ENCODE results near the gene GP1BA.
A peak's percentile ranks its signal among the peaks of the same experiment; 100 is the strongest.

Gene GP1BA

DNA sequence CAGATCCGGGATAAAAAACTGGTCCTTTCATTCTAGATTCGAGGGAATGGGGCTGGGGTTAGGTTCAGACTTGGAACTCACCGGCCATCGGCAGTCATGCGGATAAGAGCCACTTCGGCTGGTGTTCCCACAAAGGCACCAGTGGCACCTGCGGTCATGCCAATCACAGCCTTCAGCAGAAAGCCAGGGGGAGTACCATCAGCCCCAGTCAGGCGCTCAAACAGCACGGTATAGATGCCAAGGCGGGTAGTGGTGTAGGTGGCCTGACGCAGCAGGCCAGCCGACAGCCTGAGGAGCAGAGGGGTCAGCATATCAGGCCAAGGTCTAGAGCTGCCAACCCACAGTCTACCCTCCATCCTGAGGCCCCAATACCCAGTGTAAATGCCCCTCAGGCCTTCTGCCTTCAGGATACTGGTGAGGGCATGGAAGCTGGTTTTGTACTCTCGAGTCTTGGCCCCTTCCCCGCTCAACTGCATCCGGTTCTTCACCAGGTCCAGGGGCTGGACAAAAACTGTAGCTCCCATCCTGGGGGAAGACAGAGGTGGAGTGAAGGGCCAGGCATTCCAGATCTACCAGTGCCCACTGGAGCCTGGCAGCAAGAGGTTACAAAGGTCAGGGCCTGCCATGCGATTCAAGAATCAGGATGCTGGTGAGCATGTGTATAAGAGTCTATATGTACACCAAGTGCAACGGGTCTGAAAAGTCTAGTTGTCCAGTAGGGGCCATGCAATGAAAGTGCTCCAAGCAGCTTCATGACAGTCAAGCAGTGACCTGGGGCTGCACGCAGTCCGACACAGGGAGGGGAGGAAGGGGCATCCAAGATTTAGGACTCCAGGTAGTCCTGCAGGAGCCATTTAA lies 6.8 kb downstream of the GP1BA start:
- no peak for DNase-seq

DNA sequence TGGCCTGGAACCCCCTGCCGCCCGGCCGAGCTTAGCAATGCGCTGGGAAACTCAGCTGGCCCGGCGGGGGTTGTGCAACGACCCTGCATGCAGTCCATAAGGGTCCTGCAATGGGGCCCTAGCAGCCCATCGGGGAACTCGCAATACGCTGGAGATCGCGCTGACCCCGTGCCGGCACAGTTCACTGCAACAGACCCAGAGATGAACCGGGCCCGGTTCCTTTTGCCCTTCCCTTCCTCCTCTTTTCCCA lies 7.4 kb downstream of the GP1BA start:
- no peak for DNase-seq

DNA sequence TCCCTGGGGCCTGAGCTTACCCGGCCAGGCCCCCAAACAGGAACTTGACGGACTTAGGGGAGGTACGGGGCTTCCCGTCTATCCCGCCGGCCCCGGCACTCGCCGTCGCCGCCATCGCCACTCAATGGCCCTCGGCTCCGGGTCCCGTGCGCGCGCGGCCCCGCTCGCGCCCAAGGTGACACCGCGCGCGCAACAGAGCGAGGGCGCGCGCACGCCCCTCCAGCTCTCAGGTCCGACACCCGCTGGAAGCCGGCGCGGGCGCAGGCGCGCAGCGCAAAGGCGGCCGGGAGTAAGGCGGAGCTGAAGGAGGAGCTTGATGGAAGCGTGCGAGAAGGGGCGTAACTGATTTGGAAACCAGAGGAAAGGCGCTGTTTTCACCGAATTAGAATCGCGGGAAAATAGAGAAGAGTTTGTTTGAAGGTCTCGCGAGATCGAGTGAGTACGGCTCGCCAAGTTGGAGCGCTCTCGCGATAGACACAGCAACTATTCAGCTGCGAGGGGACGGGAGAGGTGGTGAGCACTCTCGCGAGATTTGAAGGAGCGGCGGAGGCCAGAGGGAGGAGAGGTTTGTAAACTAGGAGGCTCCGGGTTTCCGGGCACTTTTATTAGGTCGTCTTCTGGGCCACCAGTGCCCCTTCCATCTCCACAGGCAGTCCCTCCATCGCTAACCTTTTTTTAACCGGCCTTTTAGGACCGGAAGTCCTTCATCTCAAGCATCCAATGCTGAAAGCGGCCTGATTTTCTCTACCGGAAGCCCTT lies 7.9 kb downstream of the GP1BA start, which contains the start of the genes RNF167 and SLC25A11:
RNF167 (plus strand) TSS at position 473 of the 759 bp plus-strand sequence. CDS start 642 bp downstream, outside the sequence.
SLC25A11 (minus strand) TSS at position 251 of the 759 bp plus-strand sequence; CDS start at position 115, 136 bp downstream.
- DNase-seq = peak; percentile 99

DNA sequence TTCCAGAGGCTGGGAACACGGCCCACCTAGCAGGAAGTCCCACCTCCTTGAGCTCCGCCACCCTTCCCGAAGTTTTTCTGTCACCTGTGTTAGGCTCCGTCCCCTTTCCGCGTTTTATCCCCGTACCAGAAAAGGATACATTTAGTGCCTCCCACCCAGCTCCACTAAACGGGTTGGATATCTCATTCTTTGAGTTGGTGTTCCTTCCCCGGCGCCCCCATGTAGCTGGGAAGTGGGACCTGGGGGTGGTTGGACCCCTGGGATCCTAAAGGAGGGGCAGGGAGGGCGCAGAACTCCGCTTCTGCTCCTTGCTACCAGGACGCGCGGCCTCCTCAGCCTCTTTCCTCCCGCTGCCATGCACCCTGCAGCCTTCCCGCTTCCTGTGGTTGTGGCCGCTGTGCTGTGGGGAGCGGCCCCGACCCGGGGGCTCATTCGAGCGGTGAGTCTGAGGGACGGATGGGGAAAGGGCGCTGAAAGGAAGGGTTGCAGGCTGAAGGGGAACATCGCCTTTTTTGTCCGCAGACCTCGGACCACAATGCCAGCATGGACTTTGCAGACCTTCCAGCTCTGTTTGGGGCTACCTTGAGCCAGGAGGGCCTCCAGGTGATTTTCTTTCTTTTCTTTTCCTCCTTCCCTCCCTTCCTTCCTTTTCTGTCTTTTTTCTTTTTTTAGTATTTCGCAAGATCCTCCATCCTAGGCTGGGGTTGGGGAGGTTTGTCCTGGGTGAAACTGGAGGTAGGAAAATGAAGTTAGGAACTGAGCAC lies 8.7 kb downstream of the GP1BA start:
- DNase-seq = peak; percentile 17

DNA sequence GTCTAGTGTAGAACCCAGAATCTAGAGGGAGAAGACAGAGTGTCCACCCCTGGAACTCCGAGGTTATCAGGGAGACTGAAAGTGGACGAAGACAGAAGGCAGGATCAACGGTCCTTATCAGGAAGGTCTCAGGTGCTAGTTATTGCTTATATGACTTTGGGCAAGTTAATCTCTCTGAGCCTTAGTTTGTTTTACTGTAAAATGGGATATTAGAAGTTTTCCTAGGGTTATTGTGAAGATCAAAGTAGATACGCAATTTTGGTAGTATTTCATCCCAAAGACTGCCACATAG lies 9.2 kb downstream of the GP1BA start:
- no peak for DNase-seq

DNA sequence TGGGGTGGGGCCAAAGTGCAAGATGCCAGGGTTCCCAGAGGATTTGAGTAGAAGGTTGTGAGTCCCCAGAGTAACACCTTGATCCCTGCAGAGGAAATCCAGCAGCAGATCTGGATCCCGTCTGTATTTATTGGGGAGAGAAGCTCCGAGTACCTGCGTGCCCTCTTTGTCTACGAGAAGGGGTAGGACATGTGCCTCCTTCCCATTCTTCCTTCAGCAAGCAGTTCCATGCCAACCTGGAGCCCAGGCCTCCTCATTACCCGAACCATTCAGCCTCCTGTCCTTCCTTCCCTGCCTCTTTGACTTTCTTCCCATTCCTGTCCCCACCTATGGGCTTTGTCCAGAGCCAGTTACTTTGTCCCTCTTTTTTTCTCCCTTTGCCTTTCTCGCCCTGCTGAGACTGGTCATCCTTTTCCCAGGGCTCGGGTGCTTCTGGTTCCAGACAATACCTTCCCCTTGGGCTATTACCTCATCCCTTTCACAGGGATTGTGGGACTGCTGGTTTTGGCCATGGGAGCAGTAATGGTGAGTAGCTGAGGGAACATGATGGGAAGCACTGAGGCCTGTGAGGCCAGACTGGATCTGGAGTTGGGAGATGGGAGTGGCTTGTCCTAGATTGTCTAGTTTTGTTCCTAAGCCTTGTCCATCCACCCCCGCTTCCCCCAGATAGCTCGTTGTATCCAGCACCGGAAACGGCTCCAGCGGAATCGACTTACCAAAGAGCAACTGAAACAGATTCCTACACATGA lies 10.9 kb downstream of the GP1BA start:
- DNase-seq = no peak

DNA sequence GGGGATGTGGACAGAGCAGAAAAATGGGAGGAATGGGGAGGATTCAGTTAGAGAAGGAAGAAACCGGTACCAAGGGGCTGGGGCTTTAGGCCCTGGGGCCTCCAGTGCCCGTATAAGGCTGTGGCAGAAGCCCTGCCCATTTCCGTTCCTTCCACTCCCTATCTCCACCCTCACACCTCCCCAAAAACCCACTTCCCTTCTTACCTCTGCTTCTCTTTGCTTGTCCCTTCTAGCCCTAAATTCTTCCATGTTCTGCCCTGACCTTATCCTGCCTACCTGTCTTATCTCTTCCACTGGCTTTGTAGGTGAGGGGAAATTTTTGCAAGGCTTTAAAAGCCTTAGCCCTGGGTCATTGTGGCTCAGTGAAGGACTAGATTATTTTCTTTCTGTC lies 12.1 kb downstream of the GP1BA start:
- peak; percentile 21 for DNase-seq

DNA sequence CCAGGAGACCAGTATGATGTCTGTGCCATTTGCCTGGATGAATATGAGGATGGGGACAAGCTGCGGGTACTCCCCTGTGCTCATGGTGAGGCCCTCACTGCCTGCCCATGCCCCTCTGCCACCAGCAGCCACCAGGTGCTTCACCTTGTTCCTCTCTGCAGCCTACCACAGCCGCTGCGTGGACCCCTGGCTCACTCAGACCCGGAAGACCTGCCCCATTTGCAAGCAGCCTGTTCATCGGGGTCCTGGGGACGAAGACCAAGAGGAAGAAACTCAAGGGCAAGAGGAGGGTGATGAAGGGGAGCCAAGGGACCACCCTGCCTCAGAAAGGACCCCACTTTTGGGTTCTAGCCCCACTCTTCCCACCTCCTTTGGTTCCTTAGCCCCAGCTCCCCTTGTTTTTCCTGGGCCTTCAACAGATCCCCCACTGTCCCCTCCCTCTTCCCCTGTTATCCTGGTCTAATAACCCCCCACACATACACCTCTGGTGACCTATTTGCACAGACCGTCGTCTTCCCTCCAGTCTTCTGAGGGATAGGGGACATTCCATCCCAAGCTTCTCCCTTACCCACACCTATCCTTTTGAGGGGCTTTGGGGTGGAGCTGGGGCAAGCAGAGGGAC lies 12.6 kb downstream of the GP1BA start:
- DNase-seq = no peak

DNA sequence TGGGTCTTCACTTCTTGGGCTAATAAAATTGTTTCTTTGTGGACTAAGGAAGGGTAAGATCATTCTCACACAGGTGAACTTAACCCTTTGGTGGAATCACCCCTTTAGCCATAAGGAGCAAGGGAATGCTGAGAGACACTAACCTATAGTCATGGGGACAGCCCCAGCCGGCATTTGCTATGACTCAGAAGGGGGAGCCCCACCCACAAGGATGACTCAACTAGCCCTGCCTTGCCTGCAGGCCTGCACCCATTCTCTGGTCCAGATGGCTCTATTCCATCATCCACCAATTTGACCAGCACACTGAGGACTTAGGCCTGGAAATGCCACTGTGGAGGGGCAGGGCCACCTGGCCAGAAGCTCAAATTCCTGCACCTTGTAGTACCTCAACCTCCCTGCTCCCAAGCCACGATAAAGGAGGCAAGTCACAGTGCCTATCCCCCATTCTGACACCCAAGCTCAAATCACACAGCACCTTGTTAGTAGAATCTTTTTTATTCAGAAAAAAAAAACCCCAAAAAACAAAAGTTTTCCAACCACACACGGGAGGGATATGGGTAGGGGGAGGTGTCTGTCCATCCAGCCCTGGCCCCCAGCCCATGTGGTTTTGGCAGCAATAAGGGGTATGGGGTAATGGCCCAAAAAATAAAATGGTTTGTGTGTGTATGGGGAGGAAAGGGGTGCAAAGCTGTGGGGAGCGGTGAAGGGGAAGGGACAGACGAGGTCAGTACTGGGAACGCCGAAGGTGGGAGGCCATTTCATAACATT lies 13.3 kb downstream of the GP1BA start:
- DNase-seq = peak; percentile 86

DNA sequence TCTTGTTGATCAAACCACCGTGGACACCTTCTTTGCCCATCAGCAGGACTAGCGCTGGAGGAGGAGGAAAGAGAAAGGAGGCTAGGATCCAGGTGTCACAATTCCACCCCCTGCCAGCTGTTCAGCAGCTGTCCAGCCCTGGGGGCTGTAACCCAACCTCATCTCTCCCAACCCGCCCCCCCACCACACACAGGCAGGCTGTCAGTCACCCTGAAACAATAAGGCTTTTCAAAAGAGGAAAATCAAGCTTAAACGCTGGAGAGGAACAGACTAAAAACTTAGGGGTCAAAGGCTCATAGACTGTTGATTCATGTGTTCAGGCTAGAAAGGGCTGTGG lies 13.8 kb downstream of the GP1BA start:
- no peak for DNase-seq

DNA sequence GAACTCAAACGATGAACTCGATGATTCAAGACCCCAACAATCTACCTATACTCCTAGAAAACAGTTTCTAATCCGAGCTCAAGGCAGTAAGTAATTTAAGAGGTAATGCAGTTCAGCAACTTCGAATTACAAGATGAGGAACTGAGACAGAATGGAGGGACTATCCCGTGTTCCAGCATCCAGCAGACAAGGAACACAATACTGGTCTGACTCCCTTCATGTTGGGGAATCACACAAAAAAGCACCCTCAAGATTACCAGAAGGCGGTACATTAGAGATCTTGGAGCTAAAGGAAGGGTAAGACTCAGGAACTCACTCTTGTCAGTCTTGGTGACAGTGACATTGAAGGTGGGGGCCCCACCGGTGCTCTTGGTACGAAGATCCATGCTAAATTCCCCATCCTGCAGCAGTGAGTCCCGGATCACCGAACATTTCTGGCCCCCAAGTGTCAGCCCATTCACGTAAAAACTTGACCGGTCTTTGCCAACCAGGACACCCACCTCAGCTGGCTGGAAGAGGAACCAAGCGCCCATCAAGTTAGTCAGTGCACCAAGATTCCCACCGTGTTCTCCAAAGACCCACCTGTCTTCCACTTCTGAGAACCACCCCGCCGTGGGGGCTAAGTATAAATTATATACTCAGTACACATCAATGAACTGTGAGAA lies 14.4 kb downstream of the GP1BA start:
- no peak for DNase-seq

DNA sequence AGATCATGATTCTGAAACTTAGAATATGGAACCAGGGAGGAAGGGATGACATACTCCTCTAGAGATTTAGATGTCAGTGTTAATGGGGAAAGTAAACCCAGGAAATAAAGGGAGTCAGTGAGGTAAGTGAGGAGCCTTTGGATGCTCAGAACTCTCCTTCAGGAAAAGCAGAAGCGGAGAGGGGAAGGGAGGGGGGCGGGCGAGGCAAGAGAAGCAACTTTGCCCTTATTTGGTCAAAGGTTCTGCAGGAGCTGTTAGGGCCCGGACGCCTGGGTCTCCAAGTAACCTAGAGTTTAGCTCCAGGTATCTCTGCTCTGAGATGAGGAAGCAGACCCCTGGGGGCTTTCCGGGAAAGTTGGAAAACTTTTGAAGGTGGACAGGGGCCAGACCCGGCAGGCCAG lies 14.9 kb downstream of the GP1BA start:
- peak; percentile 46 for DNase-seq

DNA sequence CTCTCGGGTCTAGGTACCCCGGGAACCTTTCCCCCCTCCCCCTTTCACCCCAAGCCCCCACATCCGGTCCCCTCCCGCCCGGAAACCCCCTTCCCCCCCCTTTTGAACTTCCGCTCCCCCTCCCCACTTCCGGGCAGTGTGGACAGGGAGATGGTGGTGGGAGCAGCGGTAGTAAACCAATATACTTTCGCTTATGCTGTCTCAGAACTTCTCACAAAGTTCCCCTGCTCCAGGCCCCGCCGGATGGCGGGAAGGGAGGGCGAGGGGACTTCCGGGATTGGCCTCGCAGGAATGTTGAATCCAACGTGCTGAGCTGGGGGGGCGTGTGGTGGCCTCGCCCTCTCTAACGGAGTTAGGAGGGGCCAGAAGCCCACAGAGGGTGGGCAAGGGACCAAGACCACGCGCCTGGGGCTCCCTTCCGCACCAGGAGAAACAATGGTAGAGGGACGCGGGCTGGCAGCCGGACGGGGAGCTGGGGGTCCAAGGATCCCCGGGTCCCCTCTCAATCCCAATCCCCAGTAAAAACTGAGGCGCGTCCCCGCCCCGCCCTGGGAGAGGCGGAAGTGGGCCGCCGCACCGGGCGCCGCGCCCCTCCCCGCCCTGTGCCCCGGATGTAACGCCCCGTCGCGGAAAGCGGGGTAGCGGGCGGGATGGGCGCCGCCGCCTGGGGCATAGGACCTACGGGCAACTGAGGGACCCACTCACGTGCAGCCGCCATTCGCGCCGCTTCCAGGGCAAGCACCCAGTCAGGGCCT lies 15.5 kb downstream of the GP1BA start:
- peak; percentile 59 for DNase-seq

DNA sequence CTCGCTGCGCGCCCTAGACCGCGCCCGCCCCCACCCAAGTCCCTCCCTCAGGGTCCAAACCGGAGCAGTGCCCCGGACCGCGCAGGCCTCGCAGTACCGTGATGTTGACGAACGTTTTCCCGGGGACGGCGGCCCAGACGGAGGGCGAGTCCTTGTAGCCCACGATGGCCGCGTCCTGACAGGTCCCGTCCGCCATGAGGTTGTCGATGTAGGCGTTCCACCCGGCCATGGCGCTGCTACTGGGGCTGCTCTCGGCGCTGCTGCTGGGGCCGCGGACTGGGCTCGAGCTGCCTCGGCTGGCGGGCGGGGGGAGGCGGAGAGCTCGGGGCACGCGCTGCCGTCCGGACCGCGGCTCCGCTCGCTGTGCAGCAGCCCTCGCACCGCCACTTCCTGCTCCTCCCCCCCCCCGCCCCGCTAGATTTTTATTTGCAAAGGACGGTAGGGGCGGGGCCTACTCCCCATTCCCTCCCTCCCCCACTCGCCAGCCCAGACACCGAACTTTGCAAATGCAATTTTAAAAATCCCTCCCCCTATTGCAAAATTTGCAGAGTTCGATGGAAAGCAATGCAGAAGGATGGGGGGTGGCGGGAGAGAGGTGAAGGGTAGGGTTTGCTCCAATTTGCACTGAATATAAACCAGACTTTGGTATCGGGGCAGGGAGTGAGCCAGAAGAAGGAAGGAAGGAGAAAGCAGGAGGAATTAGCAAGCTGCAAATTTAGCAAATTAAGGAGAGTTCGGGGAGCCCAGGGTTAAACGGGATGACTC lies 16.3 kb downstream of the GP1BA start, which contains the start of gene PFN1:
PFN1 (minus strand) TSS at position 365 of the 765 bp plus-strand sequence; CDS start at position 229, 136 bp downstream.
- peak; percentile 95 for DNase-seq

DNA sequence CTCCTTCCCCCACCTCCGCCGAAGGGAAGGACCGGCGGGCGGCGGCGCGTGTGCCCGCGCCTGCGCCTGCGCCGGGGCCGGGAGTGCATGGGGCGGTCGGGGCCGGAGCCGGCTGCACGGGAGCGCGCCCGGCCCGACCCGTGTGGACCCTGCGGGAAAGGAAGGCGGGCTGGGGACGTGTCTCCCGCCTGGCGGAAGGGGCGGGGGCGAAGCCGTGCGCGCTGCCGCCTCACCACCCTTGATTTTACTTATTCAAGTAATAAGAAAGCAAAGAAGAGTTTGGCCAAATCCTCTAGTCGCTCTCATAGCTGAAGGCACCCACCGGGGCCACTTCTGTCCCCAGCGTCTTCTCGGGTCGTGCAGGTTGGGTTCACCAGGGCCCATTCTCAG lies 16.8 kb downstream of the GP1BA start:
- DNase-seq = peak; percentile 68

DNA sequence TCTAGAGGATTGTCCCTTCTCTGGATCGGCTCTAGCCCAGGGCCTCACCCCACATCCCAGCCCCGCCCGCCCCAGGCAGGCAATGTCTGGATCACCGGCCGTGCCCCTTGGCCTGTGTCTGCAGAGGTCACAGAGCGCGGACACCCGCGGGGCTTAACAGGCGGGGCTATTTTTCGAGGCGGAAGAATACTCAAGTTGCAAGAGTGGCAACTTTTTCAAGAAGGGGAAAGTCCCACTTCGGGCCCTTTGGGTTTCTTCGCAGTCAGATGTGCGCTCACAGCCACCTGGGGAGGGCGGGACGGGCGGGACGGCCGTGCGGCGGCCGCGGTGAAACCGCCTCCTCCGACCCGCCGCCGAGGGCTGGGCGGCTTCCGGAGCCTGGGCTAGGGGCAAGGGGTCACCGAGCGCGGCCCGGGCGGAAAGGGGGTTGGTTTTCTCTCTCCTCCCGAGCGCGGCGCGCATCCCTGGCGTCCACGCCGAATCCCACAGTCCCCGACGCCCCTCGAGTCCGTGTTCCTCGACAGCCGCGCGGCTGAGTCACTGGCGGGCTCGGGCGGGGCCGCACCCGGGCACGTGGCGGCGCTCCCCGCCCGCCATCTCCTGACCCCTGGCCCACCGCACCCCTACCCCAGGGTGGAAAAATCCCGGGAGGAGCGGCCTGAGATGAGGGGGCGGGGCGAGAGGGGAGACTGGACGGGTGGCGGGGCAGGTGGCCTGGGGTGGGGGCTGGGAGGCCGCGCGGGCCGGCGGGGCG lies 17.4 kb downstream of the GP1BA start:
- DNase-seq = peak; percentile 78

DNA sequence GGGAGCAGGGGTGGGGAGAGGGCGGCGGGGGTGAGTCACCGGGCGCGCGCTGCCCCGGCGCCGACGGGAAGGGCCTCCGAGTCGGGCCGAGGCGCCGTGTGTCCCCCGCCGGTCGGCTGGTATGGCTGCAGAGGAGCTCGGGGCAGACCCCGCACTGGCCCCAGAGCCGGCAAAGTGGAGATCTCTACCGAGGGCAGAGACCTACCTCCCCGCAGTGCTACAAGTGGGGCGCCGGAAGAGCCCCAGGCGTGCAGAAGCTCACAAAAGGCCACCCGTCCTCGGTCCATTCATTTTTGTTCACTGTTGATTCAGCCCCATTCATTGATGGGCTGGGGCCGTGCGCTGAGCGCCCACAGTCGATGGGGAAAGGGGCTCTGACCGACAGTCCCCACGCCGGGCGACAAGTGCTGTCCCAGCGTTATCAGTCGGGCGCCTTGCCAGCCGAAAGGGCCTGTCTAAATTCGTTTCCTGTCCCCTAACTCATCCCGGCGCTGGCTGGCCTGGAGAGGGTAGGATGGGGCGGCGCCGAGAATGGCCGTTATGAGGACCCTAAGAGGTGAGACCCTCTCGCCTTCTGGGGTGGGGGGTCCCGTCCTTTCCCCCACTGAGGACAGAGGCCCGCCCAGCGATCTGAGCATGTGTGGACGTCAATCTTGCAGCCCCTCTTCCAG lies 18.1 kb downstream of the GP1BA start:
- no peak for DNase-seq

DNA sequence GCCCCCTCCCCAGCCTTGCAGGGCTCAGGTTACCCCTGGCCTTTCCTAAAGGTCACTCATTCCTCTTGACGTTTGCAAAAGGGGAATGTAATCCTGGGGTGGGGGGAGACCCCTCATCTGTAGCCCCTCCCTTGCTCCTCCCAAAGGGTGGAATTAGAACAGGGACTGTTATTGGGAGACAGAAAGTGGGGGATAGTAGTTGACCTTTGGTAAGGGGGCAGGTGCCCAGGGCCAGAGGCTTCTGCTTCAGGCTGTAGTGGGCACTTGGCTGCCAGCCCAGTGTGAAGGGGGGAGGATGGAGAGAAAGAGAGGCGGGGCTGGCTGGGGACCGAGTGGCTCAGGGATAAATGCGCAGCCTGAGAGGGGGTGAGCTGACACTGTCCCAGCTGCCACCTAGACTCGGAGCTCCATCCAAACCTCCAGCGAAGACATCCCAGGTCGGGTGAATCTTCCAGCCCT lies 18.7 kb downstream of the GP1BA start, which contains the start of gene ENO3:
ENO3 (plus strand) TSS at position 374 of the 459 bp plus-strand sequence. CDS start 711 bp downstream, outside the sequence.
- DNase-seq = no peak

Data from stimulated activated naive CD4-positive, alpha-beta T cell treated with Interleukin-2 at 50 U/mL for 16 hours (primary cell).